Uterus (tissue), 4 donors: ENCODE results near the gene TMEM143. TPM values are rescaled to one million over a fixed set of nuclear protein-coding genes. Genes with fewer than 3 reads are reported as not detected.

Experiments used
- DNase-seq, 2 donors: peaks; one replicate each; pipeline ENCODE4 v3.0.0-alpha.2; 2019 to 2020
- H3K27ac ChIP-seq, 2 donors: fragments of 200-600 bp; sonication (generic); 1 replicate in 1 of 2; 2 replicates in 1 of 2; pipeline ENCODE4 v1.5.1; 2016 to 2018
- H3K27me3 ChIP-seq, 2 donors: fragments of 200-600 bp; sonication (generic); one replicate each; pipeline ENCODE4 v1.5.1; 2018 to 2019; ENCODE audit warnings: control low read depth in 1 of 2
- H3K36me3 ChIP-seq, 2 donors: fragments of 200-600 bp; sonication (generic); one replicate each; pipeline ENCODE4 v1.5.1; 2019; ENCODE audit warnings: control low read depth in 1 of 2
- H3K4me1 ChIP-seq, 2 donors: fragments of 200-600 bp; sonication (generic); one replicate each; pipeline ENCODE4 v1.5.1; 2018 to 2019; ENCODE audit warnings: control low read depth in 1 of 2
- H3K4me3 ChIP-seq, 2 donors: fragments of 200-600 bp; sonication (generic); 1 replicate in 1 of 2; 2 replicates in 1 of 2; pipeline ENCODE4 v1.5.1; 2018 to 2019; ENCODE audit warnings: mild to moderate bottlenecking in 1 of 2
- H3K9me3 ChIP-seq, 2 donors: fragments of 200-600 bp; sonication (generic); one replicate each; pipeline ENCODE4 v1.5.1; 2019; ENCODE audit warnings: control low read depth in 1 of 2
- POLR2A ChIP-seq, 2 donors: fragments of 450-650 bp; IDR thresholded peaks; one replicate each; pipeline ENCODE4 v1.6.1; 2016; ENCODE audit warnings: antibody characterized with exemption in 2 of 2, mild to moderate bottlenecking in 1 of 2, moderate library complexity in 1 of 2
- intact Hi-C: fragments of 100-400 bp; cut with DNase I; formaldehyde crosslinking; loops from one replicate; pipeline ENCODE4 v1.15.1; 2023; ENCODE audit warnings: low total_unique reads
- total RNA-seq, 4 donors: library from RNA; depleted of rRNA in 3 of 4; stranded (reverse); fragments of >200 nt in 3 of 4; gene quantifications; one replicate each; pipeline versions ENCODE4 v1.1.0 to v1.2.4, GENCODE V29; 2014 to 2023
- TF ChIP-seq, protein P1 (sequence below), 4 experiments: fragments of 200-600 bp in 2 of 4; fragments of 450-650 bp in 2 of 4; sonication (generic) in 2 of 4; IDR thresholded peaks; one replicate each; pipeline ENCODE4 v1.5.1; 2016 to 2019; ENCODE audit warnings: antibody characterized with exemption in 4 of 4, mild to moderate bottlenecking in 2 of 4, moderate library complexity in 1 of 4
- donor health status: DM: yes; HTN: yes; CAD: no.

The TMEM143 gene
- total RNA-seq, 4 donors from 2014 or later: 0.88 to 6.7 (median 5.8) TPM

DNA sequence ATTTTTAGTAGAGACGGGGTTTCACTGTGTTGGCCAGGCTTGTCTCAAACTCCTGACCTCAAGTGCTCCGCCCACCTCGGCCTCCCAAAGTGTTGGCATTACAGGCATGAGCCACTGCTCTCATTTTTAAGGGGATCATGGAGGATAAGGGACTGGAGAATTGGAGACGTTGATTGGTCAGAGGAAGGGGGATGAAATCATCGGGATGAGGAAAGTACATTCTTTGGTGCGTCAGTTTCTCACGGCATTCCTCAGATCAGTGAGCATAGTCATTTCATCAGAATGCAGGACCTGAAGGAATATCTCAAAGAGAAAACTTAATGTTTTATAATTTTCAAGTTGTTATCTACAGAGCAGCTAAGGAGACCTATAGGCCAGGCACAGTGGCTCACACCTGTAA is 79.8 kb downstream of the TMEM143 start:
- TF ChIP-seq POLR2A (IDR thresholded peaks at IDR 0.05): no peak
- TF ChIP-seq, protein P1, sequence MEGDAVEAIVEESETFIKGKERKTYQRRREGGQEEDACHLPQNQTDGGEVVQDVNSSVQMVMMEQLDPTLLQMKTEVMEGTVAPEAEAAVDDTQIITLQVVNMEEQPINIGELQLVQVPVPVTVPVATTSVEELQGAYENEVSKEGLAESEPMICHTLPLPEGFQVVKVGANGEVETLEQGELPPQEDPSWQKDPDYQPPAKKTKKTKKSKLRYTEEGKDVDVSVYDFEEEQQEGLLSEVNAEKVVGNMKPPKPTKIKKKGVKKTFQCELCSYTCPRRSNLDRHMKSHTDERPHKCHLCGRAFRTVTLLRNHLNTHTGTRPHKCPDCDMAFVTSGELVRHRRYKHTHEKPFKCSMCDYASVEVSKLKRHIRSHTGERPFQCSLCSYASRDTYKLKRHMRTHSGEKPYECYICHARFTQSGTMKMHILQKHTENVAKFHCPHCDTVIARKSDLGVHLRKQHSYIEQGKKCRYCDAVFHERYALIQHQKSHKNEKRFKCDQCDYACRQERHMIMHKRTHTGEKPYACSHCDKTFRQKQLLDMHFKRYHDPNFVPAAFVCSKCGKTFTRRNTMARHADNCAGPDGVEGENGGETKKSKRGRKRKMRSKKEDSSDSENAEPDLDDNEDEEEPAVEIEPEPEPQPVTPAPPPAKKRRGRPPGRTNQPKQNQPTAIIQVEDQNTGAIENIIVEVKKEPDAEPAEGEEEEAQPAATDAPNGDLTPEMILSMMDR (IDR thresholded peaks at IDR 0.05): no peak
- Histone ChIP-seq H3K4me3 (no peak overlapping the region), H3K27me3 (no peaks in the 10 kb centered on the region), H3K36me3 (no peaks in the 10 kb centered on the region), H3K9me3 (no peaks in the 10 kb centered on the region), H3K27ac (no peak overlapping the region), H3K4me1 (no peaks in the 10 kb centered on the region)
- intact Hi-C loops: no loop called here
- DNase-seq: no peak

Other genes with a start within 250 kb of the TMEM143 start
- 10 to 100 TPM in 3 of 4 donors, 1 to 10 TPM in 1; 5.9 to 96.1 (median 28.1) TPM for gene LIG1, start 193.6 kb downstream of the TMEM143 start, total RNA-seq
- 10 to 100 TPM in 1 of 4 donors, 1 to 10 TPM in 2, under 1 TPM in 1; 0.59 to 13.2 (median 4.2) TPM for gene ZSWIM9, start 193.3 kb downstream of the TMEM143 start, total RNA-seq
- 10 to 100 TPM; 18.8 to 80.2 (median 53.0) TPM for gene CARD8, start 108.0 kb downstream of the TMEM143 start, total RNA-seq
- 10 to 100 TPM in 1 of 4 donors, 1 to 10 TPM in 1, under 1 TPM in 1, not detected in 1; under 0.01 to 15.3 (median 2.0) TPM for gene ZNF114, start 93.9 kb downstream of the TMEM143 start, total RNA-seq
- 100 to 1,000 TPM in 1 of 4 donors, 10 to 100 TPM in 3; 23.8 to 147 (median 45.2) TPM for gene EMP3, start 38.4 kb downstream of the TMEM143 start, total RNA-seq
- not detected for gene SYNGR4, start 427 bp upstream of the TMEM143 start, total RNA-seq
- gene KDELR1, start 27.6 kb upstream of the TMEM143 start, total RNA-seq: 100 to 1,000 TPM in 2 of 4 donors, 10 to 100 TPM in 2; 58.5 to 137 (median 89.3) TPM
- gene GRIN2D, start 29.7 kb upstream of the TMEM143 start, total RNA-seq: 1 to 10 TPM in 1 of 4 donors, under 1 TPM in 2, not detected in 1; under 0.01 to 2.4 (median 0.21) TPM
- 10 to 100 TPM in 2 of 4 donors, 1 to 10 TPM in 2; 7.7 to 33.8 (median 21.3) TPM for gene GRWD1, start 82.0 kb upstream of the TMEM143 start, total RNA-seq
- gene KCNJ14, start 91.6 kb upstream of the TMEM143 start, total RNA-seq: 1 to 10 TPM in 2 of 4 donors, under 1 TPM in 1, not detected in 1; 0.29 to 2.2 (median 1.2) TPM
- gene CYTH2, start 105.4 kb upstream of the TMEM143 start, total RNA-seq: 10 to 100 TPM in 3 of 4 donors, 1 to 10 TPM in 1; 7.2 to 70.3 (median 36.5) TPM
- gene LMTK3, start 147.9 kb upstream of the TMEM143 start, total RNA-seq: under 1 TPM in 2 of 4 donors, not detected in 2; 0.28 to 0.52 TPM
- under 1 TPM in 1 of 4 donors, not detected in 3; 0.41 TPM for gene SULT2B1, start 188.2 kb upstream of the TMEM143 start, total RNA-seq
- not detected for gene SPACA4, start 242.8 kb upstream of the TMEM143 start, total RNA-seq